GM12892 (cell line): ENCODE data around the gene NPFFR1.

Source experiments
- DNase-seq: peaks from one replicate; pipeline ENCODE4 v3.0.0; 2011; ENCODE audit not compliant: insufficient read length
- FAIRE-seq: peaks from 2 replicates; lab custom pipeline; 2011; peaks lifted over from hg19 to GRCh38; lab: Jason Lieb, UNC
- POLR2A ChIP-seq: IDR thresholded peaks from 2 replicates; pipeline ENCODE4 v1.6.1; 2011; ENCODE audit warnings: low read depth, low read length, control low read depth
- POLR2AphosphoS5 ChIP-seq: IDR thresholded peaks from 2 replicates; pipeline ENCODE4 v1.6.1; 2011; ENCODE audit warnings: low read depth, low read length, control low read depth
- TAF1 ChIP-seq: IDR thresholded peaks from 2 replicates; pipeline ENCODE4 v1.6.1; 2011; ENCODE audit warnings: low read depth, mild to moderate bottlenecking, control low read depth, low read length, borderline replicate concordance

NPFFR1 gene

DNA sequence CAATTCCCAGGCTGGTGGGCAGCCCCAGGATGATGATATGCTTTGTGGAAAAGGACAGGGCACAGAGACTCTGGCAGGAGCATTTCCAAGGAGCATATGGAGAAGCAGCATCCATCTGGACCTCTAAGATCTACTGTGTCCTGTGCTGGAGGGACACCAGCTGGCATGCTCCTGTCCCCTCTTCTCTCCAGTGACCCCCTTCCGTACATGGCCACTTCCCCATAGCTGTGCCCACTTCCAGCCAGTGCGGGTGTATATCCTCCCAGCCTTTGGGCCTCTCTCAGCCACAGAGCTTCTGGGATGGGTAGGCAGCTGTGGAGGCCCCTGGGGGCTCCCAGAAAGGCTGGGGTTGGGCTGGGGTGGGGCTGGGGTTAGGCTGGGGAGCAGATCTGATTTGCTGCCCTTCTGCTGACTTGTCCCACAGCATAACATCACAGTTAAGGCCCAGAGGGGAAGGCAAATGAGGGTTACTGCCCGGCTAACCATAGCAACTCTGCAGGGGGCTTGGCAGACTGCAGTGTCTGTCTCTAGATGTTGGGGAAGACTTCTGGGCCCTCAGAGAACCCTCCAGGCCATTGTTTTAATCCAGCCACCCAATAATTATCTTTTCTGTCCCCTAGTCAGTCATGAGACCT, 6.3 kb downstream of the NPFFR1 start:
- TF ChIP-seq POLR2AphosphoS5: no peak
- no peak for TF ChIP-seq POLR2A
- no peak for DNase-seq
- FAIRE-seq: no peak

DNA sequence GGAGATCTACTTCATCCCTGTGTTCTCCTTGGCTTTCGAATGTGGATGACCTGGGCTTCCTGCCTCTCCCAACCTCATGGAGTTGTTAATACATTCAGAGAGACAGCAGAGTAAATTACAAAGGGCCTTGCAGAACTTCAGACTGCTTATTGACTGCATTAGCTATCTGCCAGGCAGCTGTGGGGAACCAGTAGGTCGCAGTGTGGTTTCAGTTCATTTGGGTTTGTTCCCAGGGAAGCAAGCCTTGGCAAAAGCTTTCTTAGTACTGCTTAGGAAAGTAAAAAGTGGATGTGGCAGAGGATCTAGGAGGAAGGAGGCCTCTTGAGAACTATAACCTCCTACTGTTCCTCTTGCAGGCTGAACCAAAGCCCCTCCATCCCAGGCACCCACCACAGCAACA, 9.2 kb downstream of the NPFFR1 start:
- TF ChIP-seq POLR2AphosphoS5 (no peak), TAF1 (no peak), POLR2A (no peak)
- no peak for FAIRE-seq
- DNase-seq: no peak

DNA sequence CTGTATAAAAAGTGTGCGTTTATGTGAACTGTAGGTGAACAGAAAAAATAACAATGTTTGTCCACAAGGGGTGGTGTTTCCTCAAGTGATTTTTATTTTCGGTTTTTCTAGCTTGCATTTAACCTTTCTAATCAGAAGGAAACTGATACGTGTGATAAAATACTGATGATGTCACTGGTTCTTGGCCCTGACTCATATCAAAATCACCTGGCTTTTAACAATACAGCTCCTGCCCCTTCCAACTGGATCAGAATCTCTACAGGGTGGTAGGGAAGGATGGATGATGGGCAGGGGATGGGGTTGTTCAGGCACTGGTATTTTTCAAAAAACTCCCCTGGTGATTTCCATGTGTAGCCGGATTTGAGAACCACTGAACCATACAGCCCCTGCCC, 10.9 kb downstream of the NPFFR1 start:
- FAIRE-seq (peak; percentile 90), DNase-seq (no peak)
- TF ChIP-seq TAF1: no peak
- TF ChIP-seq POLR2A: no peak
- TF ChIP-seq POLR2AphosphoS5: no peak

GRCh38 chr10:70271996-70272924, 11.5 kb downstream of the NPFFR1 start:
- TF ChIP-seq POLR2A (no peak), POLR2AphosphoS5 (no peak), TAF1 (no peak)
- DNase-seq (no peak), FAIRE-seq (peak; percentile 63)

DNA sequence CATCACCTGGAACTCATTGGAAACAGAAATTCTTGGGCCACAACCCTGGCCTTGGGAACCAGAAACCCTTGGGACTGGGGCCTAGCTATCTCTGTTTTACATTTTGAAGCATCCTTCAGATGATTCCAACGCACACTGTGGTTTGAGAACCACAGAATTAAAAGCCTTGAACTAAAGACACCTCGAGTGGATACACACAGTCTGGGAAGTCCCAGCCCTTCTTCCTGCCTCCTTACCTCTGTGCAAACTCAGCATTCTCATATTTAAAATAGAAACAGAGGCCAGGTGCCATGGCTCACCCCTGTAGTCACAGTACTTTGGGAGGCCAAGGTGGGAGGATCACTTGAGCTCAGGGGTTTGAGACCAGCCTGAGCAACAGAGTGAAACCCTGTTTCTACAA, 12.9 kb downstream of the NPFFR1 start:
- FAIRE-seq: peak; percentile 5

GRCh38 chr10:70269741-70270140, 14.1 kb downstream of the NPFFR1 start:
- no peak for TF ChIP-seq TAF1
- TF ChIP-seq POLR2A: no peak
- no peak for TF ChIP-seq POLR2AphosphoS5
- FAIRE-seq (no peak), DNase-seq (no peak)

More for the DNA sequence above, 12.9 kb downstream of the NPFFR1 start:
- no peak for TF ChIP-seq TAF1
- no peak for DNase-seq

DNA sequence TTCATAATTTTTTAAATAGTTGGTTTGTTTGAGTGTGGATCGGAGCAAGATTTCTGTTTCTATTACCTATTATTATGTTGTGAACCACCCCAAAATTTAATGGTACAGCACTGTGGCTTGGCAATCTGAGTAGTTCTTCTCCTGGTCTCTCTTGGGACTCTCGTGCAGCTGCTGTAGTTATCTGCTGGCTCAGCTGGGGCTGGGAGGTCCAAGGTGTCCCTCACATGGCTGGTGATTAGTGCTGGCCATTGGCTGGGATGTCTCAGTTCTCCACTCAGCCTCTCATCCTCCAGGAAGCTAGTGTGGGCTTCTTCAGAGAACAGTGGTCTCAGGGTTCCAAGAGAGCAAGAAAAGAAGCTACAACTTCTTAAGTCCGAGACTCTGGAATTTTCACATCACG, 15.4 kb downstream of the NPFFR1 start:
- TF ChIP-seq POLR2A: no peak
- DNase-seq (no peak), FAIRE-seq (no peak)

- DNase-seq (no peak), FAIRE-seq (no peak)
- TF ChIP-seq POLR2AphosphoS5 (no peak), TAF1 (no peak), POLR2A (no peak)
Measured at GRCh38 chr10:70267161-70267933, 16.5 kb downstream of the NPFFR1 start.

DNA sequence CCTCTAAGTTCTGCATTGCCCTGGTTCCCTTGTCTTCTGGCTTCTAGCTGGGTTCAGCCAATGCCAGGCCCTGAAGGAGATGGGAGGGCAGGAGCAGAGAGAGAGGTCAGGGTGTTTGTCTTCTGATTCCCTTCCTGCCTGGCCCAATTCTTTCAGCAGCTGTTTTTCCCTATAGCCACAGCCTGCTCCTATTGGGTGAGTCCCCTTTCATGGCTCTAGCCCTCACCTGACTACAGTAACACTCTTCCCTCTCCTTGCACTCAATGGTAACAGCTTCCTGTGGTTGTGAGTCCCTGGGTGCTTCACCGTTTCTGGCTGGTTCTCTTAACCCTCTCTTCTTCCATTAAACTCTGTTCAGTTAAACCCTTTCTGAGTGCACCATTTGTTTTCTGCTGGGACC, 17.1 kb downstream of the NPFFR1 start:
- FAIRE-seq: no peak
- TF ChIP-seq POLR2AphosphoS5: no peak
- TF ChIP-seq POLR2A: no peak
- no peak for TF ChIP-seq TAF1
- DNase-seq: no peak

GRCh38 chr10:70266056-70266455, 17.7 kb downstream of the NPFFR1 start:
- DNase-seq (no peak), FAIRE-seq (no peak)
- TF ChIP-seq POLR2AphosphoS5: no peak
- TF ChIP-seq TAF1: no peak

DNA sequence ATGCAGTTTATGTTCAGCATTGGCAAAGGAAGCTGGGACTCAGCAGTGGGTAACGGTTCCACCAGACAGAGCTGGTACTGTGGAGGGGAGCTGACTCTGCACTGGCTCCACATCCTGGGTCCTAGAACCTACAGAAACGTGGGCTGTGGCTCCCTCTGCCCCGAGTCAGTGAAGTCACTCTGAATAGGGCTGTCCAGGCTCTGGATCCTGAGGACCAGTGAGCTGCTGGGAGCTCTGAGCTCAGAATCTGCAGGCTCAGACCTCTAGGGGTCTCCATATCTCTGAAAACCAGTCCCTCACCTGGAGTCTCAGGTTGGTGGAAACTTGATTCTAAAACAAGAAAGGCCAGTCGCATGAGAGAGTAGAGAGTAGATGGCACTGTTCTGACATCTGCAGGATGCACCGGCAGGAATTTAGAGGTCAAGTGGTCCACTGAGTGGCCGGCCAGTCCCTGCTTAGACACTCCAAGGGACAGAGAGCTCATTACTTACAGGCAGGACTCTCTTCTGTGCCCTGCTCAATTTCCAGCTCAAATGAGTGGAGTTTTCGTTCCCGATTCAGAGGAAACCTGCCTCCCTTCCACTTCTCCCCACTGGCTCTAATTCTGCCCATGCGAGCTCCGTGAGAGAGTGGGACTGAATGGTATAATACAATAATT, 18.6 kb downstream of the NPFFR1 start:
- DNase-seq: no peak
- no peak for FAIRE-seq
- TF ChIP-seq POLR2AphosphoS5 (no peak), TAF1 (no peak), POLR2A (no peak)
